OCI-LY3 (cell line): ENCODE results near the gene HSPA1L.

Source experiments
- CTCF ChIP-seq: fragments of 200-600, 300-600 bp; sonication (generic); IDR thresholded peaks from 2 replicates; pipeline ENCODE4 v1.5.1; 2014; ENCODE audit warnings: antibody characterized with exemption, low read length, low read depth
- EZH2phosphoT487 ChIP-seq: fragments of 200-600 bp; shearing (Covaris generic); IDR thresholded peaks from 2 replicates; pipeline ENCODE4 v1.6.1; 2018; ENCODE audit warnings: antibody characterized with exemption, mixed run types, low read depth

- TF ChIP-seq CTCF (no peak), EZH2phosphoT487 (no peak)
Observed at GRCh38 chr6:31851485-31851832, 36.4 kb upstream of the HSPA1L start.
